Neural progenitor cell (in vitro differentiated cells): Measurements from ENCODE around the gene MMP1. TPM values are rescaled to one million over a fixed set of nuclear protein-coding genes. Genes with fewer than 3 reads are reported as not detected.

Experiments
- DNase-seq: peaks from one replicate; pipeline ENCODE4 v3.0.0-alpha.2; 2016; ENCODE audit warnings: low spot score
- H2AFZ ChIP-seq: fragments of 200-600 bp; sonication (generic); replicated peaks from 2 replicates; pipeline ENCODE4 v1.6.1; 2016; ENCODE audit warnings: antibody characterized with exemption
- H3F3A ChIP-seq: fragments of 200-600 bp; sonication (generic); 2 replicates; pipeline ENCODE4 v1.6.1; 2016; ENCODE audit warnings: antibody characterized with exemption, low read depth
- H3K27ac ChIP-seq: fragments of 200-600 bp; sonication (generic); 2 replicates; pipeline ENCODE4 v1.5.1; 2016; ENCODE audit warnings: mild to moderate bottlenecking
- H3K27me3 ChIP-seq: fragments of 200-600 bp; sonication (generic); 2 replicates; pipeline ENCODE4 v1.6.1; 2016; ENCODE audit warnings: mild to moderate bottlenecking, moderate library complexity
- H3K36me3 ChIP-seq: fragments of 200-600 bp; sonication (generic); 2 replicates; pipeline ENCODE4 v1.5.1; 2016
- H3K4me1 ChIP-seq: fragments of 200-600 bp; sonication (generic); 2 replicates; pipeline ENCODE4 v1.6.1; 2016; ENCODE audit warnings: mixed run types
- H3K4me2 ChIP-seq: fragments of 200-600 bp; sonication (generic); 2 replicates; pipeline ENCODE4 v1.6.1; 2016
- H3K4me3 ChIP-seq: fragments of 200-600 bp; sonication (generic); 2 replicates; pipeline ENCODE4 v1.5.1; 2016
- H3K79me2 ChIP-seq: fragments of 200-600 bp; sonication (generic); 2 replicates; pipeline ENCODE4 v1.6.1; 2016; ENCODE audit warnings: low read depth
- H3K9ac ChIP-seq: fragments of 200-600 bp; sonication (generic); 2 replicates; pipeline ENCODE4 v1.6.1; 2016
- H3K9me3 ChIP-seq: fragments of 200-600 bp; sonication (generic); 2 replicates; pipeline ENCODE4 v1.5.1; 2016; ENCODE audit warnings: low read depth
- H4K20me1 ChIP-seq: fragments of 200-600 bp; sonication (generic); 2 replicates; pipeline ENCODE4 v1.6.1; 2016; ENCODE audit warnings: low read depth
- H3K27ac Mint-ChIP-seq: 3 replicates; pipeline ENCODE4 v1.8.0; 2021; ENCODE audit warnings: mixed read lengths
- H3K27me3 Mint-ChIP-seq: 2 replicates; pipeline ENCODE4 v1.8.0; 2022; ENCODE audit warnings: low read depth, mild to moderate bottlenecking, inconsistent platforms, moderate library complexity, mixed read lengths; ENCODE audit not compliant: insufficient read depth
- H3K36me3 Mint-ChIP-seq: 3 replicates; pipeline ENCODE4 v1.8.0; 2021; ENCODE audit warnings: mixed read lengths
- H3K4me1 Mint-ChIP-seq: 3 replicates; pipeline ENCODE4 v1.8.0; 2021; ENCODE audit warnings: mixed read lengths
- H3K4me3 Mint-ChIP-seq: 3 replicates; pipeline ENCODE4 v1.8.0; 2021; ENCODE audit warnings: mild to moderate bottlenecking, moderate library complexity, mixed read lengths
- H3K9me3 Mint-ChIP-seq: 3 replicates; pipeline ENCODE4 v1.8.0; 2020; ENCODE audit warnings: mixed read lengths
- EZH2 ChIP-seq: fragments of 200-600 bp; sonication (generic); IDR thresholded peaks from 2 replicates; pipeline ENCODE4 v1.6.1; 2017; ENCODE audit warnings: antibody characterized with exemption, mild to moderate bottlenecking, moderate library complexity
- EZH2phosphoT487 ChIP-seq: fragments of 200-600 bp; sonication (generic); IDR thresholded peaks from 2 replicates; pipeline ENCODE4 v1.6.1; 2017; ENCODE audit warnings: antibody characterized with exemption
- total RNA-seq: library from RNA; depleted of rRNA; stranded (reverse); fragments of >200 nt; gene quantifications from 2 replicates; pipeline ENCODE4 v1.2.3, GENCODE V29; 2015; ENCODE audit warnings: low replicate concordance
- TF ChIP-seq, protein P1 (sequence below): fragments of 200-600 bp; sonication (generic); IDR thresholded peaks from 2 replicates; pipeline ENCODE4 v1.5.1; 2017; ENCODE audit warnings: antibody characterized with exemption, mild to moderate bottlenecking

MMP1 gene
- total RNA-seq, 1 donor from 2014 or later, result not detected

DNA sequence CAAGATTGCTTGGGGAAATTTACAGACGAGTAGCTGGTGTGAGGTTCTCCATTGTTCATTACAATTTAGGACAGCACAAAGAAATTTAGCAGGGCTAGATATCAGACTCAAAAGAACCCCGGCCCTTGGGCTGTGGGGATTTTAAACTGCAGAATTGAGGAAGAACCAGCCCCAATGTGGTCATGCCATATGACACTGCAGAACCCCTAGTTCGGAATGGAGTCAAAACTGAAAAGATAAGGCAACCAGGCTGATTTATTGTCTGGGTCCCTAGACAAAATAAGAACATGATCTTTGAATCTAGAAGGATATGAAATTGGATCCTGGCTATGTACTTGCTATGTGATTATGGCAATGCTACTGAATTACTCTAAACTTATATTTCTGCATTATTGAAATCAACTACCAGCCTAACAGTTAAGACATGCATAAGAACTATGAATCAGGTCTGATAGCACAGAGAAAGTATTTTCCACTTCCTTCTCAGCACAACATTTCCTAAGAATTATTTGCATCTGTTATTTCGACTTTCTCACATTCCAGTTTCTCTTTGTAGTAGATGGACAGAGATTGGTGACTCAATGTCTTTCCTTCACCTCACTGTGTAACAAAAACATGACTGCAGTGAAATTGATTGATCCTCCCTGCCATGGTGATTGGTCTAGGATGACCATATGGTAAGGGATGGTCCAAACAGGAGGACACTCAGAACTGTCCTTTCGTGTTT is 32.2 kb upstream of the MMP1 start:
- Histone ChIP-seq H3K9me3 (no peaks in the 10 kb centered on the region), H3K79me2 (no peaks in the 10 kb centered on the region), H3K27me3 (peaks cover 8% of the 10 kb centered on the region), H2AFZ (no peak overlapping the region), H3K4me1 (no peaks in the 10 kb centered on the region), H3K36me3 (no peaks in the 10 kb centered on the region), H3K27ac (no peak overlapping the region), H3K4me2 (no peak overlapping the region), H4K20me1 (no peaks in the 10 kb centered on the region), H3K9ac (no peak overlapping the region), H3F3A (no peaks in the 10 kb centered on the region), H3K4me3 (no peak overlapping the region)
- no peak overlapping the region for H3K27ac Mint-ChIP-seq
- DNase-seq, result no peak
- TF ChIP-seq EZH2 (no peak), EZH2phosphoT487 (no peak)
- TF ChIP-seq, protein P1, sequence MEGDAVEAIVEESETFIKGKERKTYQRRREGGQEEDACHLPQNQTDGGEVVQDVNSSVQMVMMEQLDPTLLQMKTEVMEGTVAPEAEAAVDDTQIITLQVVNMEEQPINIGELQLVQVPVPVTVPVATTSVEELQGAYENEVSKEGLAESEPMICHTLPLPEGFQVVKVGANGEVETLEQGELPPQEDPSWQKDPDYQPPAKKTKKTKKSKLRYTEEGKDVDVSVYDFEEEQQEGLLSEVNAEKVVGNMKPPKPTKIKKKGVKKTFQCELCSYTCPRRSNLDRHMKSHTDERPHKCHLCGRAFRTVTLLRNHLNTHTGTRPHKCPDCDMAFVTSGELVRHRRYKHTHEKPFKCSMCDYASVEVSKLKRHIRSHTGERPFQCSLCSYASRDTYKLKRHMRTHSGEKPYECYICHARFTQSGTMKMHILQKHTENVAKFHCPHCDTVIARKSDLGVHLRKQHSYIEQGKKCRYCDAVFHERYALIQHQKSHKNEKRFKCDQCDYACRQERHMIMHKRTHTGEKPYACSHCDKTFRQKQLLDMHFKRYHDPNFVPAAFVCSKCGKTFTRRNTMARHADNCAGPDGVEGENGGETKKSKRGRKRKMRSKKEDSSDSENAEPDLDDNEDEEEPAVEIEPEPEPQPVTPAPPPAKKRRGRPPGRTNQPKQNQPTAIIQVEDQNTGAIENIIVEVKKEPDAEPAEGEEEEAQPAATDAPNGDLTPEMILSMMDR, result no peak
- no peaks in the 10 kb centered on the region for H3K4me1 Mint-ChIP-seq
- peaks cover 3% of the 10 kb centered on the region for H3K27me3 Mint-ChIP-seq
- peaks cover 9% of the 10 kb centered on the region for H3K9me3 Mint-ChIP-seq
- no peaks in the 10 kb centered on the region for H3K36me3 Mint-ChIP-seq
- no peak overlapping the region for H3K4me3 Mint-ChIP-seq

DNA sequence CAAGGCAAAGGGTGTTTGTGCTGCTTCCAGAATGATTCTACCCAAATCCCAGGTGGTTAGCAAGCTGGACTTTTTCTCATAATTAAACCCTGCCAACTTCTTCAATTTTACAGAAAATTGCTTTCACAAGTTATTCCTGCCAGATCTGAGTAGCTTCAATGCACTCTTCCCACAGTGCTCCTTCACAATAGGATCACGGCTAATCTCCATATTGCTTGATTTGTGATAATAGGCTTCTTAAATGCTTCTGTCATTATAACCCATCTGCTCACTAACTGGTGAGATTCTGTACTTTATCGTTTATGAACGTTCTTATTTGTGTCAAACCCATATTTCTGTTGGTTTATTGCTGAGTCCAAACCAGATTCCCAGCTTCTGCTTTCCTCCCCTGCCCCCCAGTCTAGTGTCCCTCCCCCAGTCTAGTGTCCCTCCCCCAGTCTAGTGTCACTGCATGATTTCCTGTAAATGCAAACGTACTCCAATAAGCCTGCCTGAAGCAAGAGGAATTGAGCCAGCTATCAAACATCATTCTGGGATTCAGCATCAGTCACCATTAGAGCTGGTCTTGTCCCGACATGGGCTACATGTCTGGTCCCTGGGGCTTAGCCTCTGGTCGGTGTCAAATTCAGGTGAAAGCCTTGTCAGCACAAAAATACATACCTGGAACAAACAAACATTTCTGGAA is 31.5 kb upstream of the MMP1 start:
- H3F3A ChIP-seq, result no peaks in the 10 kb centered on the region

DNA sequence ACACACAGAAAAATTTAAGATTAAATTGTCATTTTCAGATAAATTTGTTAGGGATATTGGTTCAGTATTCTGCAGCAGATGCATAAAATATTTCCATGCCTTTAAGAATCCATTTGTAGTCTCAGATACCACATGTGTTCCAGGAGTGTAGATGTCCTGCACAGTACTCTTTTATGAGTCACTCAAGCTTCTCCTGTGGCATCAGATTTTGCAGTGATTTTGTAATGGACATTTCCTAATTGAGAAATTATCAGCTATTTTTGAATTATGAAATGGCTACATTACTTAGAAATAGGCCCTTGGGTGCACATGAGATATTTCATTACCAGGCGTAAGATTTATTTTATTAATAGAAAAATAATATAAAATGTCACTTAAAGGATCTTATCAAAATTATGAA is 26.6 kb upstream of the MMP1 start:
- H3K9me3 ChIP-seq, result no peaks in the 10 kb centered on the region
- H3K9ac ChIP-seq, result no peak overlapping the region
- H3K36me3 ChIP-seq, result no peaks in the 10 kb centered on the region
- Mint-ChIP-seq H3K4me1 (no peaks in the 10 kb centered on the region), H3K27ac (no peak overlapping the region), H3K36me3 (no peaks in the 10 kb centered on the region), H3K27me3 (no peaks in the 10 kb centered on the region), H3K9me3 (peaks cover 9% of the 10 kb centered on the region), H3K4me3 (no peak overlapping the region)
- H3K4me2 ChIP-seq, result no peak overlapping the region
- TF ChIP-seq, protein P1, result no peak
- H3K27me3 ChIP-seq, result no peaks in the 10 kb centered on the region
- H3F3A ChIP-seq, result no peaks in the 10 kb centered on the region
- H3K4me3 ChIP-seq, result no peak overlapping the region
- H3K4me1 ChIP-seq, result no peaks in the 10 kb centered on the region
- H4K20me1 ChIP-seq, result no peaks in the 10 kb centered on the region
- no peak overlapping the region for H2AFZ ChIP-seq
- DNase-seq, result no peak
- no peak overlapping the region for H3K27ac ChIP-seq
- H3K79me2 ChIP-seq, result no peaks in the 10 kb centered on the region

More for the DNA sequence above, 31.5 kb upstream of the MMP1 start:
- Mint-ChIP-seq H3K9me3 (peaks cover 9% of the 10 kb centered on the region), H3K4me3 (no peak overlapping the region), H3K27ac (no peak overlapping the region), H3K36me3 (no peaks in the 10 kb centered on the region), H3K4me1 (no peaks in the 10 kb centered on the region), H3K27me3 (peaks cover 3% of the 10 kb centered on the region)
- no peak overlapping the region for H2AFZ ChIP-seq
- no peaks in the 10 kb centered on the region for H3K36me3 ChIP-seq
- H3K79me2 ChIP-seq, result no peaks in the 10 kb centered on the region
- H3K9me3 ChIP-seq, result no peaks in the 10 kb centered on the region
- DNase-seq, result no peak
- H3K4me3 ChIP-seq, result no peak overlapping the region
- H3K9ac ChIP-seq, result no peak overlapping the region
- no peaks in the 10 kb centered on the region for H3K4me1 ChIP-seq
- TF ChIP-seq EZH2phosphoT487 (no peak), EZH2 (no peak)
- TF ChIP-seq, protein P1, result no peak
- no peak overlapping the region for H3K4me2 ChIP-seq
- no peak overlapping the region for H3K27ac ChIP-seq
- H3K27me3 ChIP-seq, result peaks cover 8% of the 10 kb centered on the region
- no peaks in the 10 kb centered on the region for H4K20me1 ChIP-seq
